Measurements from ENCODE around the gene IFT52. TPM values are rescaled to one million over a fixed set of nuclear protein-coding genes. Genes with fewer than 3 reads are reported as not detected.

IFT52 gene
- total and polyA plus RNA-seq, 2 of the 8 experiments (the other 6 are each of a cell fraction or from before 2014, with no cell fraction given): 35.6 to 40.4 TPM

DNA sequence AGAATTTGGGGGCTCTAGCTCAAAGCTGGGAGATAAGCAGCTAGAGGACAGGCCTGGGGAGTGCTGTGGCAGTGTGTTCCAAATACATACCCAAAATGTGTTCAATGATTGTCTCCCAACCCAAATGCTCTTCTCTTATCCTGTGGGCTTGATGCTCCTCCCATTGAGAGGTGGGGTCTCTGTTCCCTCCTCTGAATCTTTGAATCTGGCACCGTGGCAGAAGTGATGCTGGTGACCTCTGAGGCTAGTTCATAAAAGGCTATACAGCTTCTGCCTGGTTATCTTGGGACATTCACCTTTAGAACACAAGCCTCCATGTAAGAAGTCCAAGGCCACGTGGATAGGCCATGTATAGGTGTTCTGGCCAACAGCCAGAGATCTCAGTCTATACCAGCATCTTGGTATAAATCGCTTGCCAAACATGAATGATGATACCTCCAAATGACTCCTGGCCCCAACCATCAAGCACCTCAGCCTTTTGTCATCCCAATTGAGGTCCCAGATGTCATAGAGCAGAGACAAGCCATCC, 60.3 kb downstream of the IFT52 start:
- Histone ChIP-seq H3K4me2 (ENCODE audit: insufficient read depth in 1 of 2, low read depth in 2 of 2, low read length in 2 of 2) (no peak overlapping the region), H3K36me3 (ENCODE audit: control insufficient read depth in 2 of 4, insufficient read depth in 4 of 4, low read length in 3 of 4) (0 out of 8 replicates have a peak, but pooled peaks cover 0 to 3% (median 0%) of the 10 kb centered on the region in 4 experiments), H3K79me2 (ENCODE audit: control insufficient read depth in 1 of 2, insufficient read depth in 2 of 2, low read length in 2 of 2) (no peaks in the 10 kb centered on the region), H3K79me1 (ENCODE audit: low read depth, low read length) (no peaks in the 10 kb centered on the region; the same call in 1 of the 2 replicates), H3K9me3 (ENCODE audit: insufficient read depth in 2 of 2, low read depth in 1 of 2, low read length in 1 of 2) (no peaks in the 10 kb centered on the region), H3K23me2 (ENCODE audit: low read depth, low read length) (no peaks in the 10 kb centered on the region), H4K8ac (ENCODE audit: extremely low read depth, insufficient read depth, low read length) (no peak overlapping the region), H3K4me1 (replicated peaks in 1 of 4; ENCODE audit: control insufficient read depth in 3 of 4, insufficient read depth in 4 of 4, low read length in 3 of 4) (no peaks in the 10 kb centered on the region), H2BK15ac (ENCODE audit: low read length) (no peak overlapping the region), H3K56ac (replicated peaks; ENCODE audit: insufficient read length, low read depth, low read length) (no peak overlapping the region), H2AK5ac (ENCODE audit: low read depth, low read length) (no peak overlapping the region), H4K91ac (replicated peaks; ENCODE audit: insufficient read length, low read length) (no peak overlapping the region), H3K18ac (ENCODE audit: extremely low read depth, low read length) (no peak overlapping the region), H3K23ac (ENCODE audit: insufficient read length) (no peak overlapping the region), H3K4ac (replicated peaks; ENCODE audit: insufficient read length, low read depth, low read length) (no peak overlapping the region), H2BK120ac (replicated peaks; ENCODE audit: low read depth, low read length) (no peak overlapping the region), H2BK5ac (ENCODE audit: low read depth, low read length) (no peak overlapping the region), H3K4me3 (ENCODE audit: extremely low read depth in 1 of 4, insufficient read depth in 2 of 4, low read depth in 3 of 4, low read length in 4 of 4) (no peak overlapping the region), H2BK20ac (ENCODE audit: low read length) (no peak overlapping the region), H4K20me1 (replicated peaks in 1 of 2; ENCODE audit: control insufficient read depth in 1 of 2, insufficient read depth in 2 of 2, low read length in 2 of 2) (peaks cover 0 to 2% of the 10 kb centered on the region in 2 experiments), H3K27me3 (replicated peaks in 1 of 4; ENCODE audit: control insufficient read depth in 3 of 4, extremely low read depth in 1 of 4, insufficient read depth in 3 of 4, low read length in 3 of 4) (no peaks in the 10 kb centered on the region), H3K14ac (ENCODE audit: insufficient read length) (no peak overlapping the region), H3K27ac (ENCODE audit: low read depth, low read length) (no peak overlapping the region), H2AFZ (ENCODE audit: low read length) (no peak overlapping the region), H4K5ac (ENCODE audit: insufficient read length, low read depth, low read length) (no peak overlapping the region), H2BK12ac (ENCODE audit: low read depth, low read length) (no peak overlapping the region), H3K9ac (replicated peaks in 1 of 4; ENCODE audit: extremely low read depth in 1 of 4, low read depth in 3 of 4, low read length in 3 of 4) (no peak overlapping the region)
- TF ChIP-seq CBX8 (IDR thresholded peaks at IDR 0.05; ENCODE audit: borderline replicate concordance, low read depth, low read length) (no peak), TBP (IDR thresholded peaks at IDR 0.05; ENCODE audit: low read depth, low read length) (no peak)
- POLR2A ChIA-PET (ENCODE audit: partially characterized antibody): interaction anchor here (0.6 to 2.3 kb wide), 3 partner anchors 15 to 193 kb away, joined by 3 to 7 read pairs (median 3); partner anchors contain the start of gene SRSF6
- CTCF ChIA-PET (ENCODE audit: partially characterized antibody): interaction anchor here (0.6 to 2.8 kb wide), 4 partner anchors 42 to 540 kb away, joined by 3 to 11 read pairs (median 3); no protein-coding TSS in a partner anchor
- 71% methylated on average over 3 of the region's 3 CpGs; no CpG with 5 or more reads in 1 of the 2 experiments for WGBS, 2 experiments (ENCODE audit: extremely low coverage in 1 of 2, insufficient coverage in 1 of 2, insufficient read length in 1 of 2, insufficient replicate concordance in 2 of 2, low coverage in 1 of 2, low lambda C conversion rate in 2 of 2, missing lambda C conversion rate in 1 of 2)
- DNase-seq (ENCODE audit: low read depth in 1 of 2, low spot score in 2 of 2) (no peak), FAIRE-seq (no peak)

Data from H1 (cell line).